ENCODE results near the gene C1orf174.

Gene C1orf174

DNA sequence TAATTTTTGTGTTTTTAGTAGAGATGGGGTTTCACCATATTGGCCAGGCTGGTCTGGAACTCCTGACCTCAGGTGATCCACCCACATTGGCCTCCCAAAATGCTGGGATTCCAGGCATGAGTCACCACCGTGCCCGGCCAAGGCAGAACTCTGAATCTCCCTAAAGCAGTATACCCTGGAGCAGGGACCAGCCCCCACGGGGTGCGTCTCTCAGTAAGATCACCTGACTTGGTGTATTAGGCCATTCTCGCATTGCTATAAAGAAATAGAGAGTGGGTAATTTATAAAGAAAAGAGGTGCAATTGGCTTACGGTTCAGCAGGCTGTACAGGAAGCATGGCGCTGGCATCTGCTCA, 28.6 kb downstream of the C1orf174 start:
- TF ChIP-seq, protein P1, sequence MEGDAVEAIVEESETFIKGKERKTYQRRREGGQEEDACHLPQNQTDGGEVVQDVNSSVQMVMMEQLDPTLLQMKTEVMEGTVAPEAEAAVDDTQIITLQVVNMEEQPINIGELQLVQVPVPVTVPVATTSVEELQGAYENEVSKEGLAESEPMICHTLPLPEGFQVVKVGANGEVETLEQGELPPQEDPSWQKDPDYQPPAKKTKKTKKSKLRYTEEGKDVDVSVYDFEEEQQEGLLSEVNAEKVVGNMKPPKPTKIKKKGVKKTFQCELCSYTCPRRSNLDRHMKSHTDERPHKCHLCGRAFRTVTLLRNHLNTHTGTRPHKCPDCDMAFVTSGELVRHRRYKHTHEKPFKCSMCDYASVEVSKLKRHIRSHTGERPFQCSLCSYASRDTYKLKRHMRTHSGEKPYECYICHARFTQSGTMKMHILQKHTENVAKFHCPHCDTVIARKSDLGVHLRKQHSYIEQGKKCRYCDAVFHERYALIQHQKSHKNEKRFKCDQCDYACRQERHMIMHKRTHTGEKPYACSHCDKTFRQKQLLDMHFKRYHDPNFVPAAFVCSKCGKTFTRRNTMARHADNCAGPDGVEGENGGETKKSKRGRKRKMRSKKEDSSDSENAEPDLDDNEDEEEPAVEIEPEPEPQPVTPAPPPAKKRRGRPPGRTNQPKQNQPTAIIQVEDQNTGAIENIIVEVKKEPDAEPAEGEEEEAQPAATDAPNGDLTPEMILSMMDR (IDR thresholded peaks at IDR 0.05; ENCODE audit: insufficient read depth, low read depth, low read length, missing control alignments), result no peak
- no peak for DNase-seq (ENCODE audit: low read depth)
- H3K4me3 ChIP-seq (ENCODE audit: low read length), result no peak overlapping the region

DNA sequence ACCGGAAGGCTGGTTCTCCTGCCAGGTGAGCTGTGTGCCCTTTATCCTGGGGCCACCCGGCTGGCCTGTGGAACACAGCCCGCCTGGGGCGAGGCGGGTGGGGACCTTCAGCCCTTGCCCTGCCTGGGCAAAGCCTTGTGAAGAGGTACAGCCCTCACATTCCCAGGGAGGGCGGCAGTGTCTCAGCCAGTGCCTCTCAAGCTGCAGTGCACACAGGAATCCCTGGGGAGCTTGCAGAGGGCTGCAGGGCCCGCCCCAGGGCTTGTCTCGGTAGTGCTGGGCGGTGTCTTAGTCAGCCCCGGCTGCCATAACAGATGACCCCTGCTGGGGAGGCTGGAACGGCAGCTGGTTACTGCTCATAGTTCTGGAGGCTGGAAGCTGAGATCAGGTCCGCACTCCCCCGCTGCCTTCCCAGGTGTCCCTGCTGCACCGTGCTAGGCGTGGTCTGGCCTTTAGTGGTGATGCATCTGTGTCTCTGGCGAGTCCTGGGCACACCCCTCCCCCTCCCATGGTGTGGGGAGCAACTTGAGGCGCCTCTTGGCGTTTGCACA, 30.2 kb downstream of the C1orf174 start:
- no peak overlapping the region for H3K4me3 ChIP-seq (ENCODE audit: low read length)
- DNase-seq (ENCODE audit: low read depth), result no peak
- TF ChIP-seq, protein P1 (IDR thresholded peaks at IDR 0.05; ENCODE audit: insufficient read depth, low read depth, low read length, missing control alignments), result no peak

DNA sequence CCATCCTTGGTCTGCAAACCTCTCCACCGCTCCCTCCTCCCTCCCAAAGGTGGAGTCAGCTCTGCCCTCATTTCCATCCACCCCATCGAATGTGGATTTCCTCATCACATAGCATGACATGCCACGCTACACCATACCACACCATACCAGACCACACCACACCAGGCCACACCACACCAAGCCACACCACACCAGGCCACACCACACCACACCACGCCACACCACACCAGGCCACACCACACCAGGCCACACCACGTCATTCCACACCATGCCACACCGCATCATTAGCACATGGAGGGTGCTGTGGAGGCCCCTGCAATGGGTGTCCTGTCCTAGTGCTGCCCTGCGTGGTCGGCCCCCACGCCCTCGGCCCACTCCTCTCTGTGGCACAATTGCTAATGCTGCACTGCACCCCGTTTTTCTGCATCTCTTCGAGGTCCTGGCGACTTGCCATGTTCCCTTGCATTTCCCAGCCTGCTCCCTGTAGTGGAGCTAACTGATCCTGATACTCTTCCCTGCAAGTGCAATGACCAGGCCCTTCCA, 31.5 kb downstream of the C1orf174 start:
- DNase-seq (ENCODE audit: low read depth), result no peak
- TF ChIP-seq, protein P1 (IDR thresholded peaks at IDR 0.05; ENCODE audit: insufficient read depth, low read depth, low read length, missing control alignments), result no peak
- no peak overlapping the region for H3K4me3 ChIP-seq (ENCODE audit: low read length)

DNA sequence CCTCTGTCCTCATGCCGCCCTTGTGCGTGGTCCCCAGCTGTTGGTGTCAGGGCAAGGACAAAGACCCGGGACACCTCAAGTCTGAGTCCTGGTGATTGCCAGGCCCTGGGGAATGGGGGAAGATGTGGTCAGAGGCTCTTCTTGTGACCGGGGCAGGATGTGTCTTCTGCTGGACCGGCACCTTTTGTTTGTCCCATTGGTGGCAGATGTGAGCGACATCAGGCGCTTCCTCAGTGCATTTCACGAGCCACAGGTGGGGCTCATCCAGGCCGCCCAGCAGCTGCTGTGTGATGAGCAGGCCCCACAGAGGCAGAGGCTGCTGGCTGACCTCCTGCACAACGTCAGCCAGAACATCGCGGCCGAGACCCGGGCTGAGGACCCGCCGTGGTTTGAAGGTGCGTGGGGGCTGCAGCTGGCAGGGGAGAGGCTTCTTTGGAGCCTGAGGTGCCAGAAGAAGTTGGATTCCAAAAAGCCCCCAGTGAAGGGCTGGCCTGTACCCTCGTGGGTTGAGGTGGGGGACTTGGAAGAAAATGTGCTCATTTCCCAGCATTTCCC, 34.4 kb downstream of the C1orf174 start:
- no peak overlapping the region for H3K4me3 ChIP-seq (ENCODE audit: low read length)
- no peak for DNase-seq (ENCODE audit: low read depth)
- TF ChIP-seq, protein P1 (IDR thresholded peaks at IDR 0.05; ENCODE audit: insufficient read depth, low read depth, low read length, missing control alignments), result no peak

DNA sequence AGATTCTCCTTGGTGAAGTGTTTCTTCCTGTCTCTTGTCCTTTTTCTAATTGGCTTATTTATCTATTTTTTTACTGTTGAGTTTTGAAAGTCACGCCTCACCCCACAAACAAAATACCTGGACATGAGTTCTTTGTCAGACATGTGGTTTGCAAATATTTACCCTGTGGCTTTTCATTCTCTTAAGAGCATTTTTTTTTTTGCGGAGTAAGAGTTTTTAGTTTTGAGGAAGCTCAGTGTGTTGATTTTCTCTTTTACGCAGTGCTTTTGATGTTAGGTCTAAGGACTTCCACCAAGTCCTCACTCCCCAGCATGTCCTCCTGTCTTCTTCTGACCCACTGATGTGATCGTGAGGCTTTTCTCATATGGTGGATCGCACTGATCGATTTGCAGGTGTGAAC, 35.2 kb downstream of the C1orf174 start:
- TF ChIP-seq, protein P1 (IDR thresholded peaks at IDR 0.05; ENCODE audit: insufficient read depth, low read depth, low read length, missing control alignments), result no peak

DNA sequence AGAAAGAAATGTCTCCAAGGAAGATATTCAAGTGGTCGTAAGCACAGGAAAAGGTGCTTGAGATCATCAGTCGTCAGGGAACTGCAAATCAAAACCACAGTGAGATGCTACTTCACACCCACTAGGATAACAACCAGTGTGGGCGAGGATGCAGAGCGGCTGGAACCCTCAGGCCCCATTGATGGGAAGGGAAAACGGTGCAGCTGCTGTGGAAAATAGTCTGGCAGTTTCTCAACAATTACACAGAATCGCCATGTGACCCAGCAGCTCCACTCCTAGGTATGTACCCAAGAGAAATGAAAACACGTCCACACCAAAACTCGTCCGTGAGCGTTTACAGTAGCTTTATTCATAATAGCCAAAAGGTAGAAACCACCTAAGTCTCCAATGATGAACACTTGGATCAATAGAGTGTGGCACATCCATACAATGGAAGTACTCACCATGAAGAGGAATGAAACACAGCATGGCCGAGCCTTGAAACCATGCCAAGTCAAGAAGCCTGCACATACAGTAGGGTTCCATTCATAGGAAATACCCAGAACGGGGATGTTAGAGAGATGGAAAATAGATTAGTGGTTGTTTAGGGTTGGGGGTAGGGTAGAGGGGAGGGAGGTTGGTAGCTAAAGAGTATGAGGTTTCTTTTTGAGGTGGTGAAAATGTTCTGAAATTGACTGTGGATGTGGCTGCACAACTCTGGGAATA, 36.7 kb downstream of the C1orf174 start:
- no peak overlapping the region for H3K4me3 ChIP-seq (ENCODE audit: low read length)
- TF ChIP-seq, protein P1 (IDR thresholded peaks at IDR 0.05; ENCODE audit: insufficient read depth, low read depth, low read length, missing control alignments), result no peak
- DNase-seq (ENCODE audit: low read depth), result no peak

More for the DNA sequence above, 35.2 kb downstream of the C1orf174 start:
- peak; percentile 8 for DNase-seq (ENCODE audit: low read depth)
- H3K4me3 ChIP-seq (ENCODE audit: low read length), result no peak overlapping the region
